OCI-LY1 (cell line): Measurements from ENCODE around the gene RCN2.

Source experiments
- H2AFZ ChIP-seq: fragments of 200-600 bp; sonication (generic), shearing (Covaris generic); 2 replicates; pipeline ENCODE4 v1.6.0; 2014; ENCODE audit warnings: antibody characterized with exemption, mild to moderate bottlenecking, low read length
- H3F3A ChIP-seq: fragments of 200-600 bp; sonication (generic), shearing (Covaris generic); 2 replicates; pipeline ENCODE4 v1.6.0; 2014; ENCODE audit warnings: mild to moderate bottlenecking, antibody characterized with exemption, low read length, moderate library complexity; ENCODE audit not compliant: insufficient read depth
- H3K27ac ChIP-seq: fragments of 200-600 bp; sonication (generic); 2 replicates; pipeline ENCODE4 v1.5.1; 2014; ENCODE audit warnings: low read length, mixed run types, mild to moderate bottlenecking, low read depth; ENCODE audit not compliant: poor library complexity, severe bottlenecking
- H3K27me3 ChIP-seq: fragments of 200-600 bp; sonication (generic); 2 replicates; pipeline ENCODE4 v1.6.0; 2014; ENCODE audit warnings: antibody characterized with exemption, mild to moderate bottlenecking, low read length, moderate library complexity; ENCODE audit not compliant: insufficient read depth
- H3K36me3 ChIP-seq: fragments of 200-600 bp; sonication (generic); 2 replicates; pipeline ENCODE4 v1.6.1; 2014; ENCODE audit warnings: mild to moderate bottlenecking, antibody characterized with exemption, low read length, moderate library complexity, mixed read lengths; ENCODE audit not compliant: insufficient read depth
- H3K4me1 ChIP-seq: fragments of 200-600 bp; sonication (generic); 2 replicates; pipeline ENCODE4 v1.5.1; 2014; ENCODE audit warnings: mild to moderate bottlenecking, low read length, moderate library complexity; ENCODE audit not compliant: insufficient read depth, severe bottlenecking
- H3K4me2 ChIP-seq: fragments of 200-600 bp; sonication (generic), shearing (Covaris generic); 2 replicates; pipeline ENCODE4 v1.6.1; 2014; ENCODE audit warnings: low read length
- H3K4me3 ChIP-seq: fragments of 200-600 bp; sonication (generic); 2 replicates; pipeline ENCODE4 v1.5.1; 2014; ENCODE audit warnings: low read length, low read depth, mild to moderate bottlenecking, mixed read lengths; ENCODE audit not compliant: poor library complexity, severe bottlenecking
- H3K79me2 ChIP-seq: fragments of 200-600 bp; shearing (Covaris generic); 2 replicates; pipeline ENCODE4 v1.6.1; 2016; ENCODE audit warnings: mixed run types, low read length, mixed read lengths; ENCODE audit not compliant: insufficient read depth
- H3K9ac ChIP-seq: fragments of 200-600 bp; sonication (generic), shearing (Covaris generic); 2 replicates; pipeline ENCODE4 v1.6.1; 2014; ENCODE audit warnings: mild to moderate bottlenecking, low read length, mixed read lengths
- H3K9me2 ChIP-seq: fragments of 200-600 bp; sonication (generic), shearing (Covaris generic); 2 replicates; pipeline ENCODE4 v1.6.1; 2014; ENCODE audit warnings: low read depth, mild to moderate bottlenecking, low read length, mixed read lengths
- H3K9me3 ChIP-seq: fragments of 200-600 bp; shearing (Covaris generic); 2 replicates; pipeline ENCODE4 v1.6.1; 2014; ENCODE audit warnings: low read length, mixed read lengths
- H4K20me1 ChIP-seq: fragments of 200-600 bp; sonication (generic), shearing (Covaris generic); 2 replicates; pipeline ENCODE4 v1.6.0; 2016; ENCODE audit warnings: mild to moderate bottlenecking, low read length; ENCODE audit not compliant: insufficient read depth
- EZH2 ChIP-seq: fragments of 200-600 bp; sonication (generic), shearing (Covaris generic); IDR thresholded peaks from 2 replicates; pipeline ENCODE4 v1.8.0; 2017; ENCODE audit warnings: borderline replicate concordance, mixed run types, mild to moderate bottlenecking, antibody characterized with exemption, low read length, moderate library complexity, mixed read lengths
- TF ChIP-seq, protein P1 (sequence below): fragments of 200-600 bp; sonication (generic), shearing (Covaris generic); IDR thresholded peaks from 2 replicates; pipeline ENCODE4 v1.5.1; 2017; ENCODE audit warnings: mild to moderate bottlenecking, antibody characterized with exemption, low read length, moderate library complexity, mixed read lengths

RCN2 gene

DNA sequence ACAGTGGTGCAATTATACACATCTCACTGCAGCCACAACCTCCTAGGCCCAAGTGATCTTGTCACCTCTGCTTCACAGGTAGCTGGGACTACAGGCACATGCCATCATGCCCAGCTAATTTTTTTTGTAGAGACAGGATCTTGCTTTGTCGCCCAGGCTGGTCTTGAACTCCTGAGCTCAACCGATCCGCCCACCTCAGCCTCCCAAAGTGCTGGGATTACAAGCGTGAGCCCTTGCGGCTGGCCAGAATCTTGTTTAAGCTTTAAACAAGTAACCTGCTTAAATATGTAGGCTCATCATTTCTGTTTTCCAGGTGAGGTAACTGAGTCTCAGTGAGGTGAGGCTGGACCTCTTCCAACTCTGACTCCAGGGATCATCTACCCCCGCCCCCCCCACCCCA is 55.7 kb downstream of the RCN2 start:
- Histone ChIP-seq H3K4me2 (no peak overlapping the region), H3K27ac (no peak overlapping the region)
- no peak for TF ChIP-seq EZH2
- TF ChIP-seq, protein P1, sequence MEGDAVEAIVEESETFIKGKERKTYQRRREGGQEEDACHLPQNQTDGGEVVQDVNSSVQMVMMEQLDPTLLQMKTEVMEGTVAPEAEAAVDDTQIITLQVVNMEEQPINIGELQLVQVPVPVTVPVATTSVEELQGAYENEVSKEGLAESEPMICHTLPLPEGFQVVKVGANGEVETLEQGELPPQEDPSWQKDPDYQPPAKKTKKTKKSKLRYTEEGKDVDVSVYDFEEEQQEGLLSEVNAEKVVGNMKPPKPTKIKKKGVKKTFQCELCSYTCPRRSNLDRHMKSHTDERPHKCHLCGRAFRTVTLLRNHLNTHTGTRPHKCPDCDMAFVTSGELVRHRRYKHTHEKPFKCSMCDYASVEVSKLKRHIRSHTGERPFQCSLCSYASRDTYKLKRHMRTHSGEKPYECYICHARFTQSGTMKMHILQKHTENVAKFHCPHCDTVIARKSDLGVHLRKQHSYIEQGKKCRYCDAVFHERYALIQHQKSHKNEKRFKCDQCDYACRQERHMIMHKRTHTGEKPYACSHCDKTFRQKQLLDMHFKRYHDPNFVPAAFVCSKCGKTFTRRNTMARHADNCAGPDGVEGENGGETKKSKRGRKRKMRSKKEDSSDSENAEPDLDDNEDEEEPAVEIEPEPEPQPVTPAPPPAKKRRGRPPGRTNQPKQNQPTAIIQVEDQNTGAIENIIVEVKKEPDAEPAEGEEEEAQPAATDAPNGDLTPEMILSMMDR, result no peak

DNA sequence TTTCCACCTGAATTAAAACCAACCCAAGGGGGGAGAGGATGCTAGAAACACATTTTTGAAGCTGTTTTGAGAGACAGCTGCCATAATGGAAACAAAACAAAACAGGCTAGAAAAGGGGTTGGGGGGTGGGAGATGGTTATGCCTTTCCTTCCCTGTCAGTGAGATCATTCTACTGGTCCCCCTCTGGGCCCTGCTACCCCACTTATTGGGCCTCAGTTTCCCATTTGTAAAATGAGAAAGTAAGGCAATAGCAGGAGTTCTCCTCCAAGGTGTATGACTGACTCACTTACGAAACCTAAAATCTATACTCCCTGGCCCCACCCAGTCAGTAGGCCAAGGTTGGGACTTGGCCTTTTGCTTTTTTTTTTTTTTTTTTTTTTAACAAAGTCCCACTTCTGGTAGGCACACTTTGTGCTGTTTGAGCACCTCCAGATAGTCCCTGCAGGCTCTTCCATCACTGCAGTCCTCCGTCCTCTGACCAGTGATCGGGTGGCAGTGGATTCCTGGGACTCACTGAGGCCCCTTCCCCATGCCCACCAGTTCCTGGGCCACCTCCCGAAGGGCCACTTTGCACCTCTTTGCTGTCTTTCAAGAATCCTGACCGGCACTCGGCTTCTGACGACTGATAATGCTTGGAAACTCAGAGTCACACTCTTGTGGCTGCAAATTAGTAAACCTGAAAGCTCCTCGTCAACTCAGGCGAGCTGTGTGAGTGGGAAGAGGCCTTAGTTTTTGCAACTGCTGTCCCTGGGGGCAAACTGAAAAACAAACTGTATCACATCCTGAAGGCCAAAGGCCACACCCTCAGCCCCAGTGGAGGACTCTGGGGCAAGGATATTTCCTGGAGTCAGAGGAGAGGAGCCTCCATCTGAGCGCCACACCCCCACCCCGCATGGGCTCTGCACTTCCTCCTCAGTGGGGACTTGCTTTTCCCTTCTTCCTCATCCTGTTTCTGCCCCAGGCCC is 56.6 kb downstream of the RCN2 start:
- no peak overlapping the region for H2AFZ ChIP-seq
- no peaks in the 10 kb centered on the region for H3F3A ChIP-seq
- no peak overlapping the region for H3K4me2 ChIP-seq
- H3K27ac ChIP-seq, result no peak overlapping the region
- H4K20me1 ChIP-seq, result no peaks in the 10 kb centered on the region
- no peaks in the 10 kb centered on the region; the same call in 1 of the 2 replicates for H3K27me3 ChIP-seq
- H3K4me3 ChIP-seq, result no peak overlapping the region
- H3K9me3 ChIP-seq, result no peaks in the 10 kb centered on the region
- H3K79me2 ChIP-seq, result no peaks in the 10 kb centered on the region
- H3K36me3 ChIP-seq, result no peaks in the 10 kb centered on the region
- H3K9me2 ChIP-seq, result no peaks in the 10 kb centered on the region
- no peak overlapping the region for H3K9ac ChIP-seq
- peaks cover 7% of the 10 kb centered on the region for H3K4me1 ChIP-seq
- TF ChIP-seq, protein P1, result no peak
- no peak for TF ChIP-seq EZH2

More for the DNA sequence above, 55.7 kb downstream of the RCN2 start:
- Histone ChIP-seq H3K9me3 (no peaks in the 10 kb centered on the region), H3K9me2 (no peaks in the 10 kb centered on the region), H3K9ac (no peak overlapping the region), H3K27me3 (no peaks in the 10 kb centered on the region; the same call in 1 of the 2 replicates), H3K79me2 (no peaks in the 10 kb centered on the region), H2AFZ (no peak overlapping the region), H4K20me1 (no peaks in the 10 kb centered on the region), H3K4me1 (peaks cover 7% of the 10 kb centered on the region), H3K36me3 (no peaks in the 10 kb centered on the region), H3K4me3 (no peak overlapping the region), H3F3A (no peaks in the 10 kb centered on the region)

DNA sequence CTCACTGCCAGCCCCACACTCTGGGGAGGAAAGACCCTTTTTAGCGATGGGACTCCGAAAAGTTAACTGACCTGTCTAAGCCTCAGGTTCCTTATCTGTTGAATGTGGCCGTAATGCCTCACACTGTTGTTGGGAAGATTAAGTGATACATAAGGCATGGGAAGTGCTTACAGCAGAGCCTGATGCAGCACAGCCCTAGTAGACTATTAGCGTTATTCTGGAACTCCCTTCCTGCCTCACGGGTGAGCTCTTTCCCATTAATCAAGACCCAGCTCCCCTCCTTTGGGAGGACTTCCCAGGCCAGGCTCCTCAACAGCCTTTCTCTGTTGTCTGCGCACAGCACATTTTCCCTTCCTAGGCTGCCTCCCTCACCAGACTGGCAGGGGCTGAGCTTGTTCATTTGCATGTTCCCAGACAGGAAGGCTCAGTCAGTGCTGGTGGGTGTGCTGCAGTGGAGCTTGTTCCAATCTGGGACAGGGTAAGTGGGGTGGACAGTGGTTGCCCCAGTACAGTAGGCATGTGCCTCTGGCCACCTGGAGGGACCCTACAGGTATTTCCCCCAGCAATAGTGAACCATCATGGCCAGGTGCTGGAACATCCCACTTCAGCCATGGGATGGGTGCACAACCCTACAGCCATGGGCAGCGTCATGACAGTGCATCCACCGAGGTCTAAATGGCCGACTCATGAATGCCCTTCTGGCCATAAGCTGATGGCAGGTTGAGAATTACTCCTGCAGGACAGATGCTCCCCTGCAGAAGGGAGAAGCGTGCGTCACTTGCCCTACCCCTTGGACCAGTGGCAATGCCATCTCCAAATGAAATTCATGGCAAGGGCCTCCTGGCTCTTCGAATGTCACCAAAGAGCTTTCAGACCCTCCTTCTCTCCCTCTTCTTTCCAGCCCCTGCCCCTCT is 57.6 kb downstream of the RCN2 start:
- peaks cover 7% of the 10 kb centered on the region for H3K4me1 ChIP-seq
- no peaks in the 10 kb centered on the region for H3K36me3 ChIP-seq
- no peaks in the 10 kb centered on the region for H3K9me3 ChIP-seq
- TF ChIP-seq, protein P1, result no peak
- no peak for TF ChIP-seq EZH2
- no peaks in the 10 kb centered on the region for H3F3A ChIP-seq
- H3K4me2 ChIP-seq, result no peak overlapping the region
- H2AFZ ChIP-seq, result no peak overlapping the region
- H3K79me2 ChIP-seq, result no peaks in the 10 kb centered on the region
- no peaks in the 10 kb centered on the region; the same call in 1 of the 2 replicates for H3K27me3 ChIP-seq
- no peak overlapping the region for H3K9ac ChIP-seq
- no peak overlapping the region for H3K4me3 ChIP-seq
- no peak overlapping the region for H3K27ac ChIP-seq
- no peaks in the 10 kb centered on the region for H4K20me1 ChIP-seq
- no peaks in the 10 kb centered on the region for H3K9me2 ChIP-seq
